T-helper 17 cell (primary cell): ENCODE results near the gene PLCH1. TPM values are rescaled to one million over a fixed set of nuclear protein-coding genes. Genes with fewer than 3 reads are reported as not detected.

Source experiments
- ATAC-seq: fragments of 150-1000 bp; cut with Tn5 transposase; 2 replicates; pipeline ENCODE4 v1.10.0; 2021; ENCODE audit warnings: mild to moderate bottlenecking, moderate library complexity
- DNase-seq, 3 donors: peaks; one replicate each; pipeline versions ENCODE4 v3.0.0 to v3.0.0-alpha.2; 2020 to 2021
- H3K9me3 ChIP-seq: one replicate; pipeline ENCODE4 v1.7.0; 2013; ENCODE audit warnings: low read length, mild to moderate bottlenecking; ENCODE audit not compliant: control insufficient read depth, poor library complexity, severe bottlenecking
- H3K27ac Mint-ChIP-seq: one replicate; pipeline ENCODE4 v1.8.0; 2022; ENCODE audit warnings: mild to moderate bottlenecking, moderate library complexity, mixed read lengths
- H3K27me3 Mint-ChIP-seq: one replicate; pipeline ENCODE4 v1.8.0; 2022; ENCODE audit warnings: mixed read lengths
- H3K36me3 Mint-ChIP-seq: one replicate; pipeline ENCODE4 v1.8.0; 2022; ENCODE audit warnings: low read depth, mixed read lengths
- H3K4me1 Mint-ChIP-seq: one replicate; pipeline ENCODE4 v1.8.0; 2022; ENCODE audit warnings: mild to moderate bottlenecking, mixed read lengths
- H3K4me3 Mint-ChIP-seq: one replicate; pipeline ENCODE4 v1.8.0; 2022; ENCODE audit warnings: mild to moderate bottlenecking, moderate library complexity, mixed read lengths
- total RNA-seq, 4 donors: library from RNA in 2 of 4; stranded (reverse) in 2 of 4; gene quantifications; one replicate each; pipeline ENCODE4 v1.2.3 and lab custom pipeline; 2022 to 2026

PLCH1 gene
- total RNA-seq, 2 donors from 2014 or later, result 0.15 to 0.83 TPM

GRCh38 chr3:155385896-155386625 is 358.8 kb downstream of the PLCH1 start:
- Mint-ChIP-seq H3K36me3 (no peaks in the 10 kb centered on the region), H3K27ac (no peak overlapping the region), H3K4me3 (no peak overlapping the region), H3K4me1 (no peaks in the 10 kb centered on the region), H3K27me3 (peaks cover 18% of the 10 kb centered on the region)
- ATAC-seq (no peak), DNase-seq (no peak)
- no peaks in the 10 kb centered on the region for H3K9me3 ChIP-seq

- Mint-ChIP-seq H3K27me3 (peaks cover 13% of the 10 kb centered on the region), H3K27ac (no peak overlapping the region), H3K4me1 (no peaks in the 10 kb centered on the region), H3K4me3 (no peak overlapping the region), H3K36me3 (no peaks in the 10 kb centered on the region)
- ATAC-seq, result no peak
- no peaks in the 10 kb centered on the region for H3K9me3 ChIP-seq
- no peak for DNase-seq
Measured at GRCh38 chr3:155382396-155383042, 362.4 kb downstream of the PLCH1 start.

- ATAC-seq (no peak), DNase-seq (no peak)
- Mint-ChIP-seq H3K36me3 (no peaks in the 10 kb centered on the region), H3K27me3 (no peaks in the 10 kb centered on the region), H3K4me3 (no peak overlapping the region), H3K4me1 (no peaks in the 10 kb centered on the region), H3K27ac (no peak overlapping the region)
- no peaks in the 10 kb centered on the region for H3K9me3 ChIP-seq
Measured at GRCh38 chr3:155377847-155378246, 367.0 kb downstream of the PLCH1 start.

- no peak overlapping the region for H3K27ac Mint-ChIP-seq
Measured at GRCh38 chr3:155377071-155377470, 367.8 kb downstream of the PLCH1 start.

GRCh38 chr3:155372281-155372680 is 372.6 kb downstream of the PLCH1 start:
- H3K27me3 Mint-ChIP-seq, result peaks cover 6% of the 10 kb centered on the region
- no peaks in the 10 kb centered on the region for H3K4me1 Mint-ChIP-seq

More at GRCh38 chr3:155377071-155377470, 367.8 kb downstream of the PLCH1 start:
- no peaks in the 10 kb centered on the region for H3K27me3 Mint-ChIP-seq
- no peak overlapping the region for H3K4me3 Mint-ChIP-seq
- DNase-seq, result no peak
- H3K4me1 Mint-ChIP-seq, result no peaks in the 10 kb centered on the region
- no peak for ATAC-seq
- no peaks in the 10 kb centered on the region for H3K36me3 Mint-ChIP-seq
- no peaks in the 10 kb centered on the region for H3K9me3 ChIP-seq

GRCh38 chr3:155370764-155371503 is 373.9 kb downstream of the PLCH1 start:
- ATAC-seq, result no peak
- H3K9me3 ChIP-seq, result no peaks in the 10 kb centered on the region
- no peak overlapping the region for H3K4me3 Mint-ChIP-seq
- no peaks in the 10 kb centered on the region for H3K4me1 Mint-ChIP-seq
- H3K27ac Mint-ChIP-seq, result no peak overlapping the region
- H3K27me3 Mint-ChIP-seq, result peaks cover 6% of the 10 kb centered on the region
- H3K36me3 Mint-ChIP-seq, result no peaks in the 10 kb centered on the region
- no peak for DNase-seq

More at GRCh38 chr3:155372281-155372680, 372.6 kb downstream of the PLCH1 start:
- no peak for DNase-seq
- no peak for ATAC-seq
- Mint-ChIP-seq H3K36me3 (no peaks in the 10 kb centered on the region), H3K27ac (no peak overlapping the region), H3K4me3 (no peak overlapping the region)
- H3K9me3 ChIP-seq, result no peaks in the 10 kb centered on the region

GRCh38 chr3:155370198-155370597 is 374.7 kb downstream of the PLCH1 start:
- DNase-seq (no peak), ATAC-seq (no peak)
- Mint-ChIP-seq H3K4me1 (no peaks in the 10 kb centered on the region), H3K4me3 (no peak overlapping the region), H3K27me3 (peaks cover 6% of the 10 kb centered on the region), H3K36me3 (no peaks in the 10 kb centered on the region), H3K27ac (no peak overlapping the region)
- H3K9me3 ChIP-seq, result no peaks in the 10 kb centered on the region

- DNase-seq (no peak), ATAC-seq (no peak)
- no peaks in the 10 kb centered on the region for H3K36me3 Mint-ChIP-seq
- H3K4me3 Mint-ChIP-seq, result no peak overlapping the region
- peaks cover 6% of the 10 kb centered on the region for H3K27me3 Mint-ChIP-seq
- H3K4me1 Mint-ChIP-seq, result no peaks in the 10 kb centered on the region
- H3K9me3 ChIP-seq, result no peaks in the 10 kb centered on the region
- H3K27ac Mint-ChIP-seq, result no peak overlapping the region
Measured at GRCh38 chr3:155369735-155370134, 375.1 kb downstream of the PLCH1 start.

GRCh38 chr3:155369244-155369643 is 375.6 kb downstream of the PLCH1 start:
- Mint-ChIP-seq H3K36me3 (no peaks in the 10 kb centered on the region), H3K4me1 (no peaks in the 10 kb centered on the region), H3K27me3 (peaks cover 6% of the 10 kb centered on the region), H3K27ac (no peak overlapping the region), H3K4me3 (no peak overlapping the region)
- ATAC-seq (no peak), DNase-seq (no peak)
- H3K9me3 ChIP-seq, result no peaks in the 10 kb centered on the region

GRCh38 chr3:155368786-155369185 is 376.1 kb downstream of the PLCH1 start:
- H3K4me1 Mint-ChIP-seq, result no peaks in the 10 kb centered on the region
- H3K4me3 Mint-ChIP-seq, result no peak overlapping the region
- DNase-seq (no peak), ATAC-seq (no peak)
- H3K27me3 Mint-ChIP-seq, result peaks cover 6% of the 10 kb centered on the region
- no peaks in the 10 kb centered on the region for H3K9me3 ChIP-seq
- no peak overlapping the region for H3K27ac Mint-ChIP-seq
- no peaks in the 10 kb centered on the region for H3K36me3 Mint-ChIP-seq

- Mint-ChIP-seq H3K4me3 (no peak overlapping the region), H3K4me1 (no peaks in the 10 kb centered on the region), H3K27me3 (peaks cover 6% of the 10 kb centered on the region), H3K36me3 (no peaks in the 10 kb centered on the region), H3K27ac (no peak overlapping the region)
- ATAC-seq (no peak), DNase-seq (no peak)
- H3K9me3 ChIP-seq, result no peaks in the 10 kb centered on the region
Measured at GRCh38 chr3:155367506-155367905, 377.4 kb downstream of the PLCH1 start.

- peaks cover 9% of the 10 kb centered on the region for H3K27me3 Mint-ChIP-seq
- no peak overlapping the region for H3K4me3 Mint-ChIP-seq
- ATAC-seq (no peak), DNase-seq (no peak)
- H3K9me3 ChIP-seq, result no peaks in the 10 kb centered on the region
- no peaks in the 10 kb centered on the region for H3K4me1 Mint-ChIP-seq
- no peaks in the 10 kb centered on the region for H3K36me3 Mint-ChIP-seq
- H3K27ac Mint-ChIP-seq, result no peak overlapping the region
Measured at GRCh38 chr3:155365178-155365783, 379.6 kb downstream of the PLCH1 start.

GRCh38 chr3:155364492-155364891 is 380.4 kb downstream of the PLCH1 start:
- Mint-ChIP-seq H3K4me1 (no peaks in the 10 kb centered on the region), H3K27ac (no peak overlapping the region), H3K27me3 (peaks cover 7% of the 10 kb centered on the region), H3K36me3 (no peaks in the 10 kb centered on the region), H3K4me3 (no peak overlapping the region)
- DNase-seq (no peak), ATAC-seq (no peak)
- H3K9me3 ChIP-seq, result no peaks in the 10 kb centered on the region
